GM12892 (cell line): Measurements from ENCODE around the gene CCDC88A.

Experiments used
- POLR2A ChIP-seq: IDR thresholded peaks from 2 replicates; pipeline ENCODE4 v1.6.1; 2011; ENCODE audit warnings: low read depth, low read length, control low read depth
- POLR2AphosphoS5 ChIP-seq: IDR thresholded peaks from 2 replicates; pipeline ENCODE4 v1.6.1; 2011; ENCODE audit warnings: low read depth, low read length, control low read depth

DNA sequence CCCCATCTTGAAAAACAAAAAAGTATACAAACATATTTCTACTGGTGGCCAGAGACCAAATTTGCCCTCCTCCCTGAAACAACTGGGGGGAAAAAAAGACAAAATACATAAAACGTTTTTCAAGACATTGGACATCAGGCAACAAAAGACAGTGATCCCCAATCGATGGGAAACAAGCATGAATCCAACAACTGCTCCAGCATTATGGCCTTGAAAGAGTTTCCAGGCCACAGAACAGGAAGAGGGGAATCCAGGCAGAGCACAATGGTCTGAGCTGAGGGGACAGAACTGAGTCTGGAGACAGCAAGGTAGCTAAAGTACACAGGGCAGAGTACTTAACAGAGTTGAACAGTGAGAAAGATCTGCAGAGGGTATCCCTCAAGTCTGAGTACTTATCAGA, 4.4 kb downstream of the CCDC88A start:
- TF ChIP-seq POLR2A (no peak), POLR2AphosphoS5 (no peak)
